NCI-H460 (cell line): ENCODE data around the gene THRSP. TPM values are rescaled to one million over a fixed set of nuclear protein-coding genes. Genes with fewer than 3 reads are reported as not detected.
A peak's percentile ranks its signal among the peaks of the same experiment; 100 is the strongest.
"Not testable (repeated sequence)": the region's sequence is repeated elsewhere in the genome, so short reads cannot be mapped to it uniquely, and the experiment has no call there.

Source experiments
- DNase-seq: peaks from one replicate; pipeline ENCODE4 v3.0.0-alpha.2; 2016; ENCODE audit warnings: low read depth; ENCODE audit errors: extremely low read depth
- total RNA-seq: library from RNA; depleted of rRNA; stranded (reverse); fragments of >200 nt; shearing (Covaris generic); gene quantifications from 2 replicates; pipeline ENCODE4 v1.2.3, GENCODE V29; 2014

The THRSP gene
- total RNA-seq, 1 experiment from 2014 or later = not detected

DNA sequence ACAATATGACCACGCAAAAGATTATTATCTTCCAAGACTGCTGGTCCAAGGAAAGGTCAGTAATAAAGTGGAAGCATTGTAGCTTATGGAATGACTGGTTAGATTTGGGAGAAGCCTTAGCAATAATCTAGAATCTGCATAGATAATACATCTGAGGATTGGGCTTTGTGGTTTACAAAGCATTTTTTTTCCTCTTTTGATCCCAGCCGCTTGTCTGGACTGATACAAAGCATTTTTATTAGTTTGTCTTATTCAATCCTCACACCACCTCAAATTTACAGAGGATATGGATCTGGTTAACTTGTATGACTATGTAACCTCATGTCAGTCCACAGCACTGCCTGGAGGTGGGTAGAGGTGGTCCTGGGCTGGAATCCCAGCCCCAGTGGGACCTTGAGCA lies 990 bp upstream of the THRSP start:
- DNase-seq = no peak

DNA sequence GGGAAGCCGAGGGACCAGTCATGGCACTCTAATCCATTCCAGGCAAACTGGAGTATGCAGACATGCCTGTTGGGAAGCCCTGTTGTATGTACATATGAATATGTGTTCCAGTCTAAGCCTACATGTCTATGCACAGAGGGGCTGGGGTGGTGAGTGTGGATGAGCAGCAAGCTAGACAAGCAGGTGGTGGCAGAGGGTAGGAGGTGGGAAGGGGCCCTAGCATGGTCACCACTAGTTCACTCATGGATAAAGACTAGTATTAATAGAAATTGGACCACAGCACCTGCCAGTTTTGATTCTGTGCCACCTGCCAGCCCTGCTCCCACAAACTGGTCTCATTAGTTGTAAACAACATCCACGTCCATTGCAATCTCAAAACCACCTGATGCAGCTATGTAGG lies 1.5 kb downstream of the THRSP start:
- no peak for DNase-seq

DNA sequence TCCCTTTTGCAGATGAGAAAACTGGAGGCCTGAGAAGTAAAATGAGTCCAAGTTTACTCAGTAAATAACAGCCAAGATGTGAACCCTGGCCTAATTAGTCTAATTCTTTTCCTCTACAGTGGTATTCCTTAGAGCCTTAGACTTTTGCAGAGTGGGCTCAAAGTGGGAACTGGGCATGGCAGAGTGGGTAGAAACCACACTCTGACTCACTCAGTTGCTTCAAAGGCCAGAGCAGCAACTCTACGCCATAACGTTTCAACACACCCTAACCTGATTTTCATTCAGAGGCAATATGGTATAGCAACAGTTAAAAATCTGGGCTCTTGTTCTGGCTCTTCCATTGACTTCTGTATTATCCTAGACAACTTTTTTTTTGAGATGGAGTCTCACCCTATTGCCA lies 2.8 kb downstream of the THRSP start:
- no peak for DNase-seq

DNA sequence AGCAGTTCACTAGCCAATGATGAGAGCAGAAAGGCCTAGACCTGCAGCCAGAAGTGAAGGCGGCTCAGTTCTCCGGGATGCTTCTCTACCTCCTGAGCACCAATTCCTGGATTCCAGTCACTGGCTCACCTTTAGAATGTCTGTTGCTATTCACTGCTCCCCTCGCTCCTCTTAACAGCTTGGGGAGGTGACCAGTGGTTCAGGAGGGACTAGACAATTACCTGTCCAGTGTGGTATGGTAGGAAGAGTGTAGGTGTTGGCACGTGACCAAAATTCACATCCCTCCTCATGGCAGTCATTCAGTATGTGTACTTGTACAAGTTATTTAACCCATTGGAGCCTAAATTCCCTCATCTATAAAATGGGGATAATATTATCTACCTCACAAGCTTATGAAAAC lies 4.0 kb downstream of the THRSP start:
- no peak for DNase-seq

DNA sequence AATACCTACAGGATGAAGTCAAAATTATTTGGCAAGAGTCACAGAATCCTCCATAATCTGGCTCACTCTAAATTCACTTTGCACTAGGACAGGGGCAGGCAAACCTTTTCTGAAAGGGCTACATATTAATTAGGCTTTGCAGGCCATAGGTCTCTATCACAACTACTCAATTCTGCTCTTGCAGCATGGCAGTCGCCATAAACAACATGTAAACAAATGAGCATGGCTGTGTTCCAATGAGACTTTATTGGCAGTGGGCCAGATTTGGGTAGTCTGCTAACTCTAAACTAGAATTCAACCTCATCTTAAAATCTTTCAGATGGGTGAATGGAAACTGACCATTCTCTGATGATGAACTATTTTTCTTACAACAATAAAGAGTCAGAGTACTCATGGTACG lies 5.8 kb downstream of the THRSP start:
- DNase-seq = no peak

DNA sequence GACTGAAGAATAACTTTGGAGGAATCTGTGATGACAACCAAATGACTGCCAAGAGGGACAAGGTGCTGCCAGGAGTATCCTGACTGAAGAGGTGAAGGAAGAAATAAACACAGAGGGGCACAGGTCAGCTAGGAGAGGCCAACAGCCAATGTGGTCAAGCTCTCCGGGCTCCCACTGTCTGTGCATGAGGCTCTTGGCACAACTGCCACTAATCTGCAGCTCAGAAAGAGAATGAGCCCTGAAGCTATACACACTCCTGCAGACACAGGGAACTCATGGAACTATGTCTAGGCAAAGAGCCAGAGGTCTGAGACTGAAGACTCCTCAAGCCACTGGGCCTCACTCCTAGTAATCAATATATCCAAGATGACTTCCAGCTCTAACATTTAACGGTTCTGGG lies 7.0 kb downstream of the THRSP start:
- no peak for DNase-seq

DNA sequence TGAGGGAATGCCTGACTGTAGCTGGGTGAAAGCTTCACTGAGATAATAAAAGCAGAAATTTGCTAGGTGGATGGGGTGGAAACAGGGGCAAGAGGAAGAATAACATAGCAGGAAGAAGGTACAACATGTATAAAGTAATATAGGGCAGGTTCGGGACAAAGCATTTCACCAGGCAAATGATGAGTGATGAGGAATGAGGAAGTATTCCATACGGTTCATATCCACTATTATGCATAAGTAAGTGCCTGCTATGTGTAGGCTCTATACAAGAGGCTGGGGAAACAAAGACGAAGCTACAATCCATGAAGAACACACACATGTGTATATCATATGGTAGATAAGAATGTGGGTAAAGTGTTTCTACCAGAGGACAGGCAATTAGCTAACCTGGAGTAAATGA lies 8.1 kb downstream of the THRSP start:
- no peak for DNase-seq

DNA sequence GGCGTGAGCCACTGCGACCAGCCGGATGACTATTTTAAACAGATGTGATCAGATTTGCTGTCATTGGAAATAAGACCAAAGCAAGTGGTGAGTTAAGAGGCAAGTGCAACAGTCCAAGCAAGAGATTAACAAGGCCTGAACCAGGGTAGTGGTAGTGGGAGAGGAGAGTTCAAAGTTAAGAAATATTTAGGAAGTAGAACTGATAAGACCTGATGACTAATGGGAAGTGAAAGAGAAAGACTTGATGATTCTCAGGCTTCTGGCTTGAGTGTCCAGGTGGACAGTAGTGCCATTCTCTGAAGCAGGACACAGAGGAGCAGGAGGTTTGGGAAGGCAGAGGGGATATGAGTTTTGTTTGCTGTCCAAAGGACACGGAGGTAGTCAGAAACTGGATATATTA lies 8.8 kb downstream of the THRSP start:
- DNase-seq = no peak

DNA sequence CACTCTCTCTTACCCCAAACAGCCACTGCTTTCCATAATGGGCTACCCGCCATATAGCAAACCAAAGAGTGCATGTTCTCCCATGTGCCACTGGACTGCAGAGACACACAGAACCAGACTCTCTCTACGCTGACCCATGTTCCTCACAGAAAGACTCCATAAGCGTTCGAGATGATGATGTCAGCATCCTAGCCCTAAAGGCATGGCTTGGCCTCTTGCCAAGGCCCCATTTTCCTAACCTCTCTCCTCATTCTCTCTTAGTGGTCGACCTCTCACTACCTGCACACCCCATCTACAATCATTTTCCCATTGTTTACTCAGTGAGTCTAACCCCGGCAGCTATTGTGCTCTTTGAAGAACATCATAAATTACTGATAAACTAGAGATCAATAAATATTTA lies 11.1 kb downstream of the THRSP start:
- DNase-seq = no peak

DNA sequence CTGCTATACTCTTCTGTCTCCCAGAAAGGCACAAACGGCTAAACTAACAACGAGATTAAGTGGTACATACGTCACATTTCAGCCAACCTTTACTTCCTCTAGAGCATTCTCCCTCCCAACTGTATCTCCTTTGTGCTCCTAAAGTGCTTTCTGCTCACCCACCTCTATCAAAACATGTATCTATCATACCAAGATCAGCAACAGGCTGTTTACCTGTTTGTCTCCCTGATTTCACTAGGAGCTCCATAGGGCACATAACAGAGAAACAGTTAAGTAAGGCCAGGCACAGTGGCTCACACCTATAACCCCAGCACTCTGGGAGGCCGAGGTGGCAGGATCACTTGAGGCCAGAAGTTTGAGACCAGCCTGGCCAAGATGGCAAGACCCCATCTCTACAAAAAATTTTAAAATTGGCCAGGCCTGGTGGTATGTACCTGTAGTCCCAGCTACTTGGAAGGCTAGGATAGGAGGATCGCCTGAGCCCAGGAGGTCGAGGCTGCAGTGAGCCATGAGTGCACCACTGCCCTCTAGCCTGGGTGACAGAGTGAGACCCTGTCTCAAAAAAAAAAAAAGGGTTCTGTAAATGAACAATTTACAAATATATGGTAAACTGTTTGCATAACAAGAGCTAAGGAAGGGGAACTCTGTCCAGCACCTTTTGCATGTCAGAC lies 13.2 kb downstream of the THRSP start:
- DNase-seq = no peak

DNA sequence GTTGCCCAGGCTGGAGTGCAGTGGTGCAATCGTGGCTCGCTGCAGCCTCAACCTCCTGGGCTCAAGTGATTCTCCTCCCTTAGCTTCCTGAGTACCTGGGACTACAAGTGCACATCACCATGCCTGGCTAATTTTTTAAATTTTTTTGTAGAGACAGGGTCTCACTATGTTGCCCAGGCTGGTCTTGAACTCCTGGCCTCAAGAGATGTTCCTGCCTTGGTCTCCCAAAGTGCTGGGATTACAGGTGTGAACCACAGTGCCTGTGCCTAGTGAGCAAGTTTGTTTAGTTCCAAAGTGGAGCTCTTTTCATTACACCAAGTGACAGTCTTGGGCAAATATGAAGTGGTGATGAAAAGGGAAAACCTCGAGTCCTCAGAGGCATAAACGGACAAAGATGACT lies 13.9 kb downstream of the THRSP start:
- not testable (repeated sequence) for DNase-seq

DNA sequence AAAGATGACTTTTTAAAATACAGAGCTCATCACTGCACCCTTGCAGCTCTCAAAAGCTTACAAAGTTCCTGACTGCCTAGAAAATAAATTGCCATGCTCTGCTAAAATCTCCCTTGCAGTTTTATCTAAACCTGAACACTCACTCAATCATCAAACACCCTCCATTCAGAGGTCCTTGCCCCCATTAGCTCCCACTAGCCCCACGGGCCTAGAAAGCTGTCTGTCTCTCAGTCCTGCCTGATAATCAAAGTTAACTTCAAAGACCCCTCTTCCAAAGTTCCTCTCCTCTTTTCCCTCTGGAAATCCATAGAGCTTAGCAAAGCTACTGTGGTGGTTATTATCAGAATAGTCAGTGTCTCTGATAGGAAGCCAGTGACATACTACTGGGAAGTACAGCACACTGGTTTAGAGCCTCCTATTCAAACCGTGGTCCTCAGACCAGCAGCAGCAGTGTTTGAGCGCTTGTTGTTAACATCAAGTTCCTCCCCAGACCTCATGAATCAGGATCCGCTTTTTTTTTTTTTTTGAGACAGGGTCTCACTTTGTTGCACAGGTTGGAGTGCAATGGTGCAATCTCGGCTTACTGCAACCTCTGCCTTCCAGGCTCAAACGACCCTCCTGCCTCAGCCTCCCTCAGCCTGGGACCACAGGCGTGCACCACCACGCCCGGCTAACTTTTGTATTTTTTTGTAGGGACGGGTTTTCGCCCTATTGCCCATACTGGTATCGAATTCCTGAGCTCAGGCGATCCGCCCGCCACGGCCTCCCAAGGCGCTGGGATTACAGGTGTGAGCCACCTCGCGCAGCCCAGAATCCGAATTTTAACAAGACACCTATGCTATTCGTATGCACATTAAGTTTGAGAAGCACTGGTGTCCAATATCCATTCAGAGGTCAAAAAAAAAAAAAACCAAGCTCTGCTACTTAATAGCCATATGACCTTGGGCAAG lies 14.8 kb downstream of the THRSP start:
- DNase-seq = no peak

DNA sequence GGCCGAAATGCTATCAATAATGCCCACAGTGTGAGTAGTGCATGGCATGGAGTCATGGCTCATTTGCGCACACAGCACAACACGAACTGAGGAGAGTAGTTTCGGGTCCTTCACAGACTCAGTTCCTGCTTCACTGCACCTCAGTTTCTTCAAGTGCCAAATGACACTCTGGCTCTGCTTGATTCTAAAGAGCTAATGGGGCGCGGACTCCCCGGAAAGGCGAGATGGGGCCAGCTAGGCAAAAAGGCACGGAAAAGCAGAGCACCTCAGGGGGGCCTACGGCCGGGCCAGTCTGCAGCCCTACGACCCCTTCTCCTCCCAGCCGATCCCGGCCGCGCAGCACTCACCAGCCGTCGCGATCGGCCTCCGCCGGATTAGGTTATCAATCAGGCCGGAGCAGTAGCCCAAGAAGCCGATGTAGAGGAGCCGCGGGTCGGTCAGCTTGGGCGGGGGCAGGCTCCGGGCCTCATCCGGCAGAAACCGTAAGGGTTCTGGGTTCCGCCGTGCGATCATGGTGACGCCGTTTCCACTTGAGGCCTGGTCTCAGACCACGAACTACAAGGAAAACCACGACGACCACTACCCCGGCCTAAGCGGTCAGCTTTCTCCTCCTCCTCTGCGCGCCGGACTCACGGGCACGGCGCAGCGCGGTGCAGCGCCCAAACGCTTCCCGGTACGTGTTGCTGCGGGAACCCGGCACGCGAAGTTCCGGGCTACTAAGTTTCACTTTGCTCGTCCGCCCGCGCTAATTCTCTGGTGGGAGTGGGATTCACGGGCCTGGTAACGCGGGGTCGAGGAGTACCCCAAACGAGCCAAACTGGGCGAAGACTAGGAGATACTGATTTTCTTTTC lies 15.8 kb downstream of the THRSP start, which contains the start of gene NDUFC2:
TSS of gene NDUFC2 (minus strand) at position 631 of the 852 bp plus-strand sequence. CDS start at position 513, 118 bp downstream.
- peak; percentile 57 for DNase-seq

DNA sequence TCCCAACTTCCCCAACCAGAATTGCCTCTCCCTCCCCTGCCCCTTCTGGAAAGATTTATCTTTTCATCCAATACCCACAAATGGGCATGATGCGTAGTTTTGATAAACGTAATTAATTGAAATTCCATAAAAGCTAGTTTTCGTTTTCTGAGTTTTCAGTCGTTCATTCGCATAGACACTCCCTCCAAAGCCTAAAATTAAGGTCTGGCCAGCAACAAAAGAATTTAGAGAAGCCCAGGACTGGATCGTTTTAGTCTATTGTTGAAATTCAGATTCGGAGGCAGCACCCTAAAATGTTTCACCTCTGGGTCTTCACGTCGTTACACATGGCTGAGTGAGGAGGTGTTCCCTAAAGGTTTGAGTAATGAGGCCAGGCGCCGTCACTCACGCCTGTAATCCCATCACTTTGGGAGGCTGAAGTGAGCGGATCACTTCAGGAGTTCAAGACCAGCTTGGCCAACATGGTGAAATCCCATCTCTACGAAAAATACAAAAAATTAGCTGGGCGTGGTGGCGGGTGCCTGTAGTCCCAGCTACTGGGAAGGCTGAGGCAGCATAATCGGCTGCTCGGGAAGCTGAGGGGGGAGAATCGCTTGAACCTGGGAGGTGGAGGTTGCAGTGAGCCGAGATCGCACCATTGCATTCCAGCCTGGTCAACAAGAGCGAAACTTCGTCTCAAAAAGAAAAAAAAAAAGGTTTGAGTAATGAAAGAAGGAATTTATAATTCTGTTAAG lies 16.6 kb downstream of the THRSP start:
- DNase-seq = no peak

DNA sequence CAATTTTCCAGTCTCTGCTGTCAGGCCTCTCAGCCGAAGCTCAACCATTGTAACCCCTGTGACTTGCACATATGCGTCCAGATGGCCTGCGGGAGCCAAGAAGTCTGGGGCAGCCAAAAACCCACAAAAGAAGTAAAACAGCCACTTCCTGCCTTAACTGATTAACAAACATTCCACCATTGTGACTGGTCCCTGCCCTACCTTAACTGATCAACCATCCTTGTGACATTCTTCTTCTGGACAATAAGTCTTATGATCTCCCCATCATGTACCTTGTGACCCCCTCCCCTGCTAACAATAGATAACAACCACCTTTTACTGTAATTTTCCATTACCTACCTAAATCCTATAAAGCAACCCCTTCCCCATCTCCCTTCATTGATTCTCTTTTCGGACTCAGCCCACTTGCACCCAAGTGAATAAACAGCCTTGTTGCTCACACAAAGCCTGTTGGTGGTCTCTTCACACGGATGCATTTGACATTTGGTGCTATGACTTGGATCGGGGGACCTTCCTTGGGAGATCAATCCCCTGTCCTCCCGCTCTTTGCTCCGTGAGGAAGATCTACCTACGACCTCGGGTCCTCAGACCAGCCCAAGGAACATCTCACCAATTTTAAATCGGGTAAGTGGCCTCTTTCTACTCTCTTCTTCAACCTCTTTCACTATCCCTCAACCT lies 17.3 kb downstream of the THRSP start:
- DNase-seq = no peak

DNA sequence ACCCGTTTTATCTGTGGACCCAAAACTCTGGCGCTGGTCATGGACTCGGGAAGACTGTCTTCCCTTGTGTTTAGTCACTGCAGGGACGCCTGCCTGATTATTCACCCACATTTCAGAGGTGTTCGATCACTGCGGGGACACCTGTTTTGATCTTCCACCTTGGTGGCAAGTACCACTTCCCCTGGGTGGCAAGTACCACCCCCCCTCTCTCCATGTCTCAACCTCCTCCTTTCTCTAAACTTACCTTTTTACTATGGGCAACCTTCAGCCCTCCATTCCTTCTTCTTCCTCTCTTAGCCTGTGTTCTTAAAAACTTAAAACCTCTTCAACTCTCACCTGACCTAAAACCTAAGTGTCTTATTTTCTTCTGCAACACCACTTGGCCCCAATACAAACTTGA lies 17.9 kb downstream of the THRSP start:
- DNase-seq = no peak

DNA sequence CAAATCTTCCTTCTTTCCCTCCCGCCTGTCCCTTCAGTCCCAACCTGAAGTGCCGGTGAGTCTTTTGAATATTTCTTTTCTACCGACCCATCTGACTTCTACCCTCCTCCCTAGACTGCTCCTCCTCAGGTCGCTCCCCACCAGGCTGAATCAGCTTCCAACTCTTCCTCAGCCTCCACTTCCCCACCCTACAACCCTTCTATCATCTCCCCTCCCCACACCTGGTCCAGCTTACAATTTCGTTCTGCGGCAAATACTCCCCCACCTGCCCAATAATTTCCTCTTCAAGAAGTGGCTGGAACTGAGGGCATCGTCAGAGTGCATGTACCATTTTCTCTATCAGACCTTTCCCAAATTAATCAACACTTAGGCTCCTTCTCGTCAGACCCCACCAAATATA lies 18.5 kb downstream of the THRSP start:
- DNase-seq = no peak

DNA sequence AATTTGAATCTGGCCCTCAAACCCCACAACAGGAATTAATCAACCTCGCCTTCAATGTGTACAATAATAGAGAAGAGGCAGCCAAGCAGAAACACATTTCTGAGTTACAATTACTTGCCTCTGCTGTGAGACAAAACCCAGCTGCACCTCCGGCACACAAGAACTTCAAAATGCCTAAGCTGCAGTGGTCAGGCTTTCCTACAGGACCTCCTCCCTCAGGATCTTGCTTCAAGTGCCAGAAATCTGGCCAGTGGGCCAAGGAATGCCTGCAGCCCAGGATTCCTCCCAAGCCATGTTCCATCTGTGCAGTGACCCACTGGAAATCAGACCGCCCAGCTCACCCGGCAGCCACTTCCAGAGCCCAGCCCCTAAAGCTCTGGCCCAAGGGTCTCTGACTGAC lies 19.4 kb downstream of the THRSP start:
- DNase-seq = no peak

DNA sequence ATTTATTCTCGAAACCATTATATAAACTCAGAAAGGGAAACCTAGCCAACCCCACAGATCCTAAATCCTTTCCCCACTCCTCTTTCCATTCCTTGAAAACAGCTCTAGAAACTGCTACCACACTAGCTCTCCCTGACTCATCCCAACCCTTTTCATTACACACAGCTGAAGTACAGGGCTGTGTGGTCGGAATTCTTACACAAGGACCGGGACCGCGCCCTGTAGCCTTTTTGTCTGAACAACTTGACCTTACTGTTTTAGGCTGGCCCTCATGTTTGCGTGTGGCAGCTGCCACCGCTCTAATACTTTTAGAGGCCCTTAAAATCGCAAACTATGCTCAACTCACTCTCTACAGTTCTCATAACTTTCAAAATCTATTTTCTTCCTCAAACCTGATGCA lies 20.8 kb downstream of the THRSP start:
- not testable (repeated sequence) for DNase-seq

DNA sequence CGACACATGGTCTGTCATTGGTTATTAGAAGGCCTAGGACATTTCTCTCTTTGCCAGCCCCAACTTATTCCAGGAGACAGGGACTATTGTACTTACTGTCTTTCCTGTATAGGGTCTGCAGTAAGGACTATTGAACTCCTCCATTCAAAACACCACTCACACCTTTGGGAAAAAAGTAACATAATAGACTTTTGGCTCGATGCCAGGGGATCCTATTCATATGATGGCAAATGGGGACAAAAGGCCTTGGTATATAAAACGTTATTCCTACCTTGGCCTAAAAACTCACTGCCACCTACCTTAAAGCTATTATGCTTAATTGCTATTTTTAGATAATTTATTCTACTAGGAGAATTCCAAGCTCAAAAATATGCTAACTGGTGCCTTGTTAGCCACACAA lies 22.3 kb downstream of the THRSP start:
- DNase-seq = no peak
